Keratinocyte (primary cell): ENCODE results near the gene NDUFS6.

Source experiments
- EZH2 ChIP-seq: IDR thresholded peaks from one replicate; pipeline ENCODE4 v1.6.1; 2012; ENCODE audit warnings: inconsistent platforms, mild to moderate bottlenecking, low read length, moderate library complexity
- TF ChIP-seq, protein P1 (sequence below), 3 experiments: IDR thresholded peaks in 1 of 3; conservative IDR thresholded peaks in 1 of 3; optimal IDR thresholded peaks in 1 of 3; 2 replicates in 2 of 3; 3 replicates in 1 of 3; pipeline versions ENCODE3 to v1.5.1; 2011; ENCODE audit warnings: low read length in 3 of 3, mild to moderate bottlenecking in 3 of 3, moderate library complexity in 2 of 3, control low read depth in 1 of 3, inconsistent platforms in 1 of 3; ENCODE audit not compliant: insufficient read depth in 2 of 3; ENCODE audit errors: extremely low read depth in 1 of 3

DNA sequence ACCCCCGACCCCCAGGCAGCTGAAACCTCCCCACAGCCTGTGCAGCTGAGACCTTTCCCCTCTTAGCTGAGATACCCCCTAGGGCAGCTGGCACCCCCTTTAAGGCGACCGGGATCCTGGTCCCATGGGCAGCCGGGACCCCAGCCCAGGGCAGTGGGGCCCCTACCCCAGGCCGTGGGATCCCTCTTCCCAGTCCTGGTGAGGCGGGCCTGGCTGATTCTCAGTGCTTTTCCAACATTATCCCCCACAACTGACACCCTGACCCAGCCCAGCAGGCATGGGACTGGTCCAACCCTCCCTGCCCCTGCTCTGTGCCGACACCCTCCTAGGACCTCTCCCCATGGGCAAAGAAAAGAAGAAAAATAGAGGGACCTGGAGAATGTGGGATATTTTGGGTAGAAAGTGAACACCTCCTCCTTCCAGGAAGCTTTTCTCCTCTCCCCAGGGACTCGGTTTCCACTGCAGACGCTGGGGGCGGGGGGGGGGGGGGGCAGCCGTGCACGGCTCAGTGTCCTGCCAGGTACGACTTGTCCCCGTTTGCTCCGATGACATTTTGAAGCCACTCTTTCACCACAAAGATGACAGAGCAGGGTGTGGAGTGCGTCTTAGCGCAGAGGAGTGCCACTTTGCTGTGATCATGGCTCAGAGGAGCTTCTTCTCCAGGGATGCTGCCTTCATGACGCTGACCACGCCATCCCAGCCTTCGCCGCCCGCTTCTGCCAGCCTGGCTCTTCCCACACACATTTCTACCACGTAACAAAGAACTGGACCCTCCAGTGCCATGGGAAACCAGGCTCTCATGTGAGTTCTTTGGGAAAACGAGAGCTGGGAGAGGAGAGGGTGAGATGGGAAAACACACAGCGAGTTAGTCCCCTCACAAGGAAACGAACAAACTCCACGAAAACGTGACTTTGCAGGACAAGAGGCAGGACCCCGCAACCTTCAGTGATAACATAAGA, 49.1 kb upstream of the NDUFS6 start:
- TF ChIP-seq, protein P1, sequence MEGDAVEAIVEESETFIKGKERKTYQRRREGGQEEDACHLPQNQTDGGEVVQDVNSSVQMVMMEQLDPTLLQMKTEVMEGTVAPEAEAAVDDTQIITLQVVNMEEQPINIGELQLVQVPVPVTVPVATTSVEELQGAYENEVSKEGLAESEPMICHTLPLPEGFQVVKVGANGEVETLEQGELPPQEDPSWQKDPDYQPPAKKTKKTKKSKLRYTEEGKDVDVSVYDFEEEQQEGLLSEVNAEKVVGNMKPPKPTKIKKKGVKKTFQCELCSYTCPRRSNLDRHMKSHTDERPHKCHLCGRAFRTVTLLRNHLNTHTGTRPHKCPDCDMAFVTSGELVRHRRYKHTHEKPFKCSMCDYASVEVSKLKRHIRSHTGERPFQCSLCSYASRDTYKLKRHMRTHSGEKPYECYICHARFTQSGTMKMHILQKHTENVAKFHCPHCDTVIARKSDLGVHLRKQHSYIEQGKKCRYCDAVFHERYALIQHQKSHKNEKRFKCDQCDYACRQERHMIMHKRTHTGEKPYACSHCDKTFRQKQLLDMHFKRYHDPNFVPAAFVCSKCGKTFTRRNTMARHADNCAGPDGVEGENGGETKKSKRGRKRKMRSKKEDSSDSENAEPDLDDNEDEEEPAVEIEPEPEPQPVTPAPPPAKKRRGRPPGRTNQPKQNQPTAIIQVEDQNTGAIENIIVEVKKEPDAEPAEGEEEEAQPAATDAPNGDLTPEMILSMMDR (optimal IDR thresholded peaks at IDR 0.05 in 1 of 3, IDR thresholded peaks at IDR 0.05 in 1 of 3, conservative IDR thresholded peaks at IDR 0.05 in 1 of 3; ENCODE audit: extremely low read depth in 1 of 3, insufficient read depth in 2 of 3, low read length in 3 of 3), result no peak
- no peak for TF ChIP-seq EZH2
